Dermis microvascular lymphatic vessel endothelial cell (primary cell): ENCODE measurements around the gene TPPP2. TPM values are rescaled to one million over a fixed set of nuclear protein-coding genes. Genes with fewer than 3 reads are reported as not detected.

Experiments used
- DNase-seq, 2 donors: peaks; one replicate each; pipeline versions ENCODE4 v3.0.0 to v3.0.0-alpha.2; 2010; ENCODE audit warnings: low read depth in 2 of 2
- total RNA-seq: library from RNA; depleted of rRNA; stranded (reverse); fragments of >200 nt; gene quantifications from 2 replicates; pipeline ENCODE4 v1.2.1, GENCODE V29; 2014

The TPPP2 gene
- total RNA-seq, 1 donor from 2014 or later, result not detected

DNA sequence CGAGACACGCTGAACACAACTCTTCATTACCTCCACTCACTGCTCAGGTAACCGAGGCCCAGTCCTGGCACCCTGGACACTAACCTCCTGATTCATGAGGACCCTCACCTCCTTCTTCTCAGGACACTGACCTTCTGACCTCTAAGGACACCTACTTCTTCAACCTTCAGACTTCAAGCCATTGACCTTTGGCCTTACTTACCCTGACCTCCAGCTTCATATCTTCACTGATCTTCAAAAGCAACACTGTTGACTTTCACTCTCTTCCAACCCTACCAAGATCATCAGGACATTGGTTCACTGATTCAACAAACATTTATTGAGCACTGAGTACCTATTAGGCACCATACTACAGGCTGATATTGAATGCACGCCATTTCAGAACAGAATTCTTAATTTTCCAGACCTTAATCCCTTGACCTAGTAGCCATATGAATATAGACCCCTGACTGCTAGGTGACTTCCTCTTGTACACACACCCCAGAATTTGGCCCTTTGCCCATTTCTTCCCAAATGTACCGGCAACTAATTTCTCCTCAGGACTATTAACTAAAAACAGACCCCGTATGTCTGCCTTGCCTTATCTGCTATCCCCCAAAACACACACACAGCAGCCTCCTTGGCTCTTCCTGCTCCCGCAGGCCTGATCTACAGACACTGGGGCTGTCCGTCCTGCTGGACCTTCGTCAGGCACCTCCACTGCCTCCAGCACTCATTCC lies 45.9 kb downstream of the TPPP2 start:
- no peak for DNase-seq

DNA sequence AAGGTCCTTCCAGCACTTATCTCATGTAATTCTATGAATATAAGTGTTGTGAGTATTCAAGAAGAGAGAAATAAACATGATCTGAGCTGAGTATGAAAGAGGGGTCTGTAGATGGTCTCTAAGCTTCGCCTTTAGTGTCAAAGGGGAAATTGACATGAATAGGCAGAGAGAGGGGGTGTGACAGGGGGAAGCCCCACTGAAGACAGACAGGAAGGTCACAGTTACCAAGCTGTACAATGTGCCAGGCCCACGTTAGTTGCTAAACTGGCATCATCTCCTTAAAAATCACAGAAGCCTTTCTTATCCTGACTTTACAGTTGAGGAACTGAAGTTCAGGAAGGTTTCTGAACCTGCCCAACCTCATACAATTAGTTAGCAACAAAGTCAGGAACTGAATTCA lies 47.7 kb downstream of the TPPP2 start:
- no peak for DNase-seq

DNA sequence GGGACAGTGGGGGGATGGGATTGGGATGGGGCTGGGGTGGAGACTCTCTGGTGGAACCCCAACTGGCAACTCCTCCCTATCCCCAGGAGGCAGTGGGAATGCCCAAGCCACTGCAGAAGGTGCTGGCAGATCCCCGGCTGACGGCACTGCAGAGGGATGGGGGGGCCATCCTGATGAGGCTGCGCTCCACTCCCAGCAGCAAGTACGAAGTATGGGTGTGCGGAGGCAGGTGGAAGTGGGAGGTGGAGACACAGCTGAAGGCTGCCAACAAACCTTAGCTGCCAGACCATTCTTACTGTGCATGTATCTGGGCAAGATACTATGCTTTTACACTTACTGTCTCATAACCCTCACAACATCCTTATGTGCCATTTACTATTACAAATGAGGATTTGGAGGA lies 48.3 kb downstream of the TPPP2 start:
- no peak for DNase-seq

DNA sequence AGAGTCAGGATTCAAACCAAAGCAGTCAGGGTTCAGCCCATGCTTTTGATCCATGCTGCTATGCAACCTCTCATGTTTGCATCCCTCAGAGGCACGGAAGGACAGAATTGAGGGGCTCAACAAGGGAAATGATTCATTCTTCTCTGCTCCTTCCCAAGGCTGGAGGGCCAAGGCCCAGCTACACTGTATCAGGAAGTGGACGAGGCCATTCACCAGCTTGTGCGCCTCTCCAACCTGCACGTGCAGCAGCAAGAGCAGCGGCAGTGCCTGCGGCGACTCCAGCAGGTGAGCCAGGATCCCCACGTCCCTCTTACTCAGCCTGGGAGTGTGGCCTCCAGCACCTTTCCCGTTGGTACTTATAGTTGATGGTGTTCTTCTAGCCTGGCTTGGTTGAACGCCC lies 48.7 kb downstream of the TPPP2 start:
- DNase-seq, result no peak

DNA sequence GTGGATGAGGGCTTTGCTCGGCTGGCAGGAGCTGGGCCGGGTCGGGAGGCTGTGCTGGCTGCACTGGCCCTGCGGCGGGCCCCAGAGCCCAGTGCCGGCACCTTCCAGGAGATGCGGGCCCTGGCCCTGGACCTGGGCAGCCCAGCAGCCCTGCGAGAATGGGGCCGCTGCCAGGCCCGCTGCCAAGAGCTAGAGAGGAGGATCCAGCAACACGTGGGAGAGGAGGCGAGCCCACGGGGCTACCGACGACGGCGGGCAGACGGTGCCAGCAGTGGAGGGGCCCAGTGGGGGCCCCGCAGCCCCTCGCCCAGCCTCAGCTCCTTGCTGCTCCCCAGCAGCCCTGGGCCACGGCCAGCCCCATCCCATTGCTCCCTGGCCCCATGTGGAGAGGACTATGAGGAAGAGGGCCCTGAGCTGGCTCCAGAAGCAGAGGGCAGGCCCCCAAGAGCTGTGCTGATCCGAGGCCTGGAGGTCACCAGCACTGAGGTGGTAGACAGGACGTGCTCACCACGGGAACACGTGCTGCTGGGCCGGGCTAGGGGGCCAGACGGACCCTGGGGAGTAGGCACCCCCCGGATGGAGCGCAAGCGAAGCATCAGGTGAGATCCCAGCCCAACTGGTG lies 51.6 kb downstream of the TPPP2 start:
- DNase-seq, result no peak

Other genes starting within 250 kb of the TPPP2 start
- gene RNASE6, start 248.9 kb upstream of the TPPP2 start, total RNA-seq, result not detected in 2 replicates
- gene RNASE1, start 227.4 kb upstream of the TPPP2 start, total RNA-seq, result 7.1 and 8.0 TPM in 2 replicates
- gene RNASE3, start 138.8 kb upstream of the TPPP2 start, total RNA-seq, result not detected in 2 replicates
- not detected in 2 replicates for gene RNASE2, start 74.7 kb upstream of the TPPP2 start, total RNA-seq
- 23.4 and 23.5 TPM in 2 replicates for gene METTL17, start 40.2 kb upstream of the TPPP2 start, total RNA-seq
- gene SLC39A2, start 30.9 kb upstream of the TPPP2 start, total RNA-seq, result not detected in 2 replicates
- 2.1 and 7.0 TPM in 2 replicates for gene NDRG2, start 5.2 kb upstream of the TPPP2 start, total RNA-seq
- gene RNASE13, start 4.6 kb downstream of the TPPP2 start, total RNA-seq, result not detected in 2 replicates
- gene RNASE7, start 12.1 kb downstream of the TPPP2 start, total RNA-seq, result not detected in 2 replicates
- not detected in 2 replicates for gene RNASE8, start 27.6 kb downstream of the TPPP2 start, total RNA-seq
- gene ARHGEF40, start 40.1 kb downstream of the TPPP2 start, total RNA-seq, result 6.2 and 8.3 TPM in 2 replicates
- 2.6 and 4.2 TPM in 2 replicates for gene ZNF219, start 68.4 kb downstream of the TPPP2 start, total RNA-seq
- gene TMEM253, start 70.8 kb downstream of the TPPP2 start, total RNA-seq, result 0.13 TPM in 1 of 2 replicates, not detected in the other
- gene OR5AU1, start 125.8 kb downstream of the TPPP2 start, total RNA-seq, result not detected in 2 replicates
- 479 and 693 TPM in 2 replicates for gene HNRNPC, start 239.2 kb downstream of the TPPP2 start, total RNA-seq
- gene RPGRIP1, start 249.9 kb downstream of the TPPP2 start, total RNA-seq, result 0.39 and 0.76 TPM in 2 replicates